ENCODE data around the gene COPG1. TPM values are rescaled to one million over a fixed set of nuclear protein-coding genes. Genes with fewer than 3 reads are reported as not detected.

Gene COPG1
- total RNA-seq, 2 donors from 2014 or later: 203 to 236 TPM

DNA sequence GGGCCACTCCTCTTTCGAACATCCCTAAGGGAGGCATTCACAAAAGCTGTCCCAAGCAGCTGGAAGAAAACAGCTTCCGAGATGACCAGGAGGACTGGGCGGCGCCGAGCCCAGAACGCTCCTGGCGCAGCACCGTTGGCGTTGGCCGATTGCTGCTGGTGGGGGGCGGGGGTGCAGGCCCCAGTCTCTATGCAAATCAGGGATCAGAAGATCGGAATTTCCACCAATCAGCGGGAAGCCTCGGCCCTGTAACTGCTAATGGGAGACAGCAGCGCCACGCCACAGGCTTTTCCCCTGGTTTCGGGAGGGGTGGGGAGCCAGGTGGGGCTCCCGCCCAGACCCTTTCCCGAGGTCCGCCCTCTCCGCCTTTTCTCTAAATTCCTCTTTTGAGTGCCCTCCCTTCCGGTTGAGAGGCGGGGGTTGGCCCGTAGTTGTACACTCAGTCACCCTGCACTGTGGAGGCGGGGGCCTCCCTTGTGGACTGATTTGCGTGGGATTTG lies 56.2 kb downstream of the COPG1 start:
- H3K27ac Mint-ChIP-seq: no peak overlapping the region
- H3K27me3 Mint-ChIP-seq: no peaks in the 10 kb centered on the region
- DNase-seq (ENCODE audit: low spot score): no peak
- ATAC-seq: peak in 1 of 2 donors; percentile 36
- peak overlapping the region; percentile 10 for H3K4me3 Mint-ChIP-seq
- peaks cover 6% of the 10 kb centered on the region for H3K36me3 Mint-ChIP-seq
- H3K9me3 Mint-ChIP-seq: no peaks in the 10 kb centered on the region
- H3K4me1 Mint-ChIP-seq (ENCODE audit: low read depth in 2 of 2): peaks cover 13 to 15% of the 10 kb centered on the region in 2 donors

DNA sequence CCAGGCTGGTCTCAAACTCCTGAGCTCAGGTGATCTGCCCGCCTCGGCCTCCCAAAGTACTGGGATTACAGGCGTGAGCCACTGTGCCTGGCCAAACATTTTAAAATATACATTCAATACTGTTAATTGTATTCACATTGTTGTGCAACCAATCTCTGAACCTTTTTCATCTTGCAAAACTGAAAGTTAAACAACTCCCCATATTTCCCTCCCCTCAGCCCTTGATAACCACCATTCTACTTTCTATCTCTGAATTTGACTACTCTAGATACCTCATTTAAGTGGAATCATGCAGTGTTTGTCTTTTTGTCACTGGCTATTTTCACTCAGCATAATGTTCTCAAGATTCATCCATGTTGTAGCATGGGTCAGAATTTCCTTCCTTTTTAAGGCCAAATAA lies 59.2 kb downstream of the COPG1 start:
- no peak for DNase-seq (ENCODE audit: low spot score)
- Mint-ChIP-seq H3K4me3 (no peak overlapping the region), H3K27me3 (no peaks in the 10 kb centered on the region), H3K36me3 (peaks cover 6% of the 10 kb centered on the region), H3K9me3 (no peaks in the 10 kb centered on the region), H3K27ac (no peak overlapping the region), H3K4me1 (ENCODE audit: low read depth in 2 of 2) (peaks cover 27 to 31% of the 10 kb centered on the region in 2 donors)
- ATAC-seq: no peak

DNA sequence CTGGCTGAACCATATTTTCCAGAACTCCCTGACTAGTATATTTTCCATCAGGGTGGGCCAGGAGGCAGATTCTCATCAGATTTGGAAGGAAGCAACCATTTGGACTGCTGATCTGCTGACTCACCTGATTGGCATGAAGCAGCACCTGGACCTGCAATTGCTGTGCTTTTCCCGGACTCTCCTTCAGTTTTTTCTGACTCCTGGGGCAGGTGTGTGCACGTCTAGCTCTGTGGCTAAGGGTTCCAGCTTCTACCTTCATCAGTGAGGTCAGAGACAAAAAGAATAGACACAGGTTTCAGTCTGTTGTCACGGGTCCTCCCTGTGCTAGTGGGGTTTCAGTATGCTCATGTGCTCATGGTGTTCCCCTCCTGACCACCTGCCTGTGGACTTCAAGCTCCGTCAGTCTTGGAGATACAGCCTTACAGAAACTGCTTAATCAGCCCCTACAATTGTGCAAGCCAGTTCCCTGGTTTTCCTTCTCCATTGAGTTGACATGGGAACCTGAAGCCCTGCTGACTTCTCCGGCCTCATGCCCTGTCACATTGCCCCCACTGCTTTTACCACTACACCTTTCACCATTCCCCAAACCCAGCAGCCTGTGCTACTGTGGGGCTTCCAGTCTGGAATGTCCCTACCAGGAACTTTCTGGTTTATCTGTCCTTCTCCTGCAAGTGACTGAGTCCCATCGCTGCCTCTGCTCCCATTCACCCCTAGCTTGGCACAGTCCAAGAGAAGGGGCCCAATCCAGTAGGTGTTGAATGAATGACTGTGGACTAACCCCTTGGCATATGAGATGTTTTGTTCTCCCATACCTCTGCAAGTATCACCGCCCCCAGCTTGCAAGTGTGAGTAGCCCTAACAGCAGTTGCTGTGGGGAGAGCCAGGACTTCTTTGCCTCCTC lies 61.0 kb downstream of the COPG1 start:
- ATAC-seq: no peak
- H3K36me3 Mint-ChIP-seq: no peaks in the 10 kb centered on the region
- no peaks in the 10 kb centered on the region for H3K9me3 Mint-ChIP-seq
- H3K4me3 Mint-ChIP-seq: no peak overlapping the region
- H3K4me1 Mint-ChIP-seq (ENCODE audit: low read depth in 2 of 2): peaks cover 30 to 31% of the 10 kb centered on the region in 2 donors
- H3K27ac Mint-ChIP-seq: no peak overlapping the region
- DNase-seq (ENCODE audit: low spot score): no peak
- no peaks in the 10 kb centered on the region for H3K27me3 Mint-ChIP-seq

DNA sequence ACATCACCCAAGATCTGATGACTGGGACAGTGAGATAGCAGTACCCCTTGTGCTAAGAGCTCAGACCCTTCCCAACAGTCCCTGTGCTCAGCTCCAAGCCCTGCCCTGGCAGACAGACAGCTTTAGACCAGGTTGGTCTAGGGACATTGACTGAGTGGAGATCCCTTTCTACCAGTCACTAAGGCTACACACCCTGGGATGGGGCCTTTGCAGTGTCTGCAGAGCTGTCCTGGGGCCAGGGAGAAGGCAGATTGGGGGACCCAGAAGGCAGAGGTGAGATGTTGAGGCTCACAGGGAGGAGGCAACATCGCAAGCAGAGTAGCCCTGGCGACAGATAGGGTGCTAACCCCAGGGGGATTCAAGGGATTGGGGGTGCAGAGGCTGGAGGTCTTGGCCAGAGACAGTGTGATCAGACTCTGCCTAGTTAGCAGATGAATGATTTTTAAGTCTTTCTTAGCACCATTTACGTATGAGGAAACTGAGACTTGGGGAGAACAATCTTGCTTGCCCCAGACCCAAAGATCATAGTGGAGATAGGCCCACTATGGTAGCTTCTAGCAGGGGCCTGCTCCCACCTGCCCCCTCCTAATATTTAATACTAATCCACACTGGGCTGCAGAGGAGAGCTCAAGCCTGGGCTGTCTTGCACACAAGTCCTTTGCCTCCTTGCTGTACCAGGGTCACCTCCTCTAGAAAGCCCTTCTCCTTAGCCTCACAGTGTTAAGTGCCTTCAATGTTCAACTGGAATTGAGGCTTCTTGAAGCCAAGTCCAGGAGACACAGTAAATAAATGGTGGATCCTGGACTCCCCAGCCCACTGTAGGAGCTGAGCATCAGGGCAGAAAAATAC lies 61.9 kb downstream of the COPG1 start:
- Mint-ChIP-seq H3K27ac (peak overlapping the region in 1 of 2 donors; percentile 23), H3K9me3 (no peaks in the 10 kb centered on the region), H3K4me1 (ENCODE audit: low read depth in 2 of 2) (peaks cover 30 to 33% of the 10 kb centered on the region in 2 donors), H3K36me3 (no peaks in the 10 kb centered on the region), H3K4me3 (no peak overlapping the region), H3K27me3 (no peaks in the 10 kb centered on the region)
- DNase-seq (ENCODE audit: low spot score) (no peak), ATAC-seq (no peak)

DNA sequence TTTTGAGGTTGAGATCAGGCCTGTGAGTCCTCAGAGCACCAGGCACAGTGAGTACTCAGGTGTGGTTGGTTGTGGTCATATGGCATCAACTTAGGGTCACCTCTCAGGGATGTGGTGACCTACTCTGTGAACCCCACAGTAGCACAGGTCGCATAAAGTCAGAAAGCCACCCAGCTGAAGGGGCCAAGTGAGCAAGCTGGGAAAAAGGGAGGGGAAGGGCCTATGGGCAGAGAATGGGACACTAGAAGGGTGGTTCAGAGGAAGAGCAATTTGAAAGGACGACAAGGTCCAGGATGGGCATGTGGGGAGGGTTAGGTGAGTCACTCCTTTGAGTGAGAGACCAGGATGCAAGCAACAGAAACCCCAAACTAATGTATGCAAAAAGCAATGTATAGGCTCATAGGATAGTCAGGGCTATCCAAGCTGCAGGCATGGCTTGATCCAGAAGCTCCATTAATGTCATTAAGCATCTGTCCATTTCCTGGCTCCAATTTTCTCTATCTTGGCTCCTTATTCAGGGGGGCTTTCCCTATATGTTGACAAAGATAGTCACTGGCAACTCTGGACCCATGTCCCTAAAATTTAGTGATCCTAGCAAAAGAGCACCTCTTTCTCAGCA lies 62.7 kb downstream of the COPG1 start:
- DNase-seq (ENCODE audit: low spot score): no peak
- peak overlapping the region; percentile 42 to 45 for H3K27ac Mint-ChIP-seq
- ATAC-seq: peak in 1 of 2 donors; percentile 54
- no peaks in the 10 kb centered on the region for H3K36me3 Mint-ChIP-seq
- no peaks in the 10 kb centered on the region for H3K9me3 Mint-ChIP-seq
- peak overlapping the region; percentile 44 for H3K4me3 Mint-ChIP-seq
- peaks cover 30 to 33% of the 10 kb centered on the region in 2 donors for H3K4me1 Mint-ChIP-seq (ENCODE audit: low read depth in 2 of 2)
- H3K27me3 Mint-ChIP-seq: no peaks in the 10 kb centered on the region

DNA sequence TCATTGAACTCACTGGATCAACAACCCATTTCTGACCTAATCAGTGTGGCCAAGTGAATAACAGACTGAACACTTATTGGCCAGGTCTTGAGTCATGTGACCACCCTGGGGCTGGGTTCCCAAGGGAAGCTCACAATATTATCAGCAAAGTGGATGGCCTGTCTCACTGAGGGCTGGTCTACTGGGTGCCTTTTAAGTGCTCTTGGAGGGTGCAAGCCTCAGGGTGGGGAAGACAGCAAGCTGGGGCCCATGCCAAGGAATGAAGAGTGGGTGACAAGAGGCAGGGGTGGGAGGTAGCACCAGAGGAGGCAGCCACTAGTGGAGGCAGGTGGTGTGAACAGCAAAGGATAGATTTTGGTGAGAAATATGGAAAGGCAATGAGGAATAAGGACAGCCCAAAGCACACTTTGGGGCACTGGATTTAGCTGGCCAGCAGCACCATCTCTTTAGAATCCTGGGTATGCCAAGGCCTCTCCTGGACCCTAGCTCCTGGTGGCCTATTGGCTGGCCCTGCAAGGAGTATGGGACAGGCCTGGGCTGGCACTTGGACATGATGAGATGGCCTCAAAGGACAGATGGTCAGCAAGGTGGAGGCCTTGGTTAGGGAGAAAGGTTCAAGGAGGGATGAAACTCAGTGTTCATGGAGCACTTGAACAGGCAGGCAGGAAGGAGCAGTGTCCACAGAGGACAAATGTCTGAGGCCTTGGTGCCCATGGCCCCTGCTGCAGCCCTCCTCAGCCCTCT lies 63.4 kb downstream of the COPG1 start:
- Mint-ChIP-seq H3K36me3 (no peaks in the 10 kb centered on the region), H3K4me1 (ENCODE audit: low read depth in 2 of 2) (peaks cover 30 to 33% of the 10 kb centered on the region in 2 donors), H3K27me3 (no peaks in the 10 kb centered on the region), H3K9me3 (no peaks in the 10 kb centered on the region), H3K27ac (peak overlapping the region; percentile 42 to 45), H3K4me3 (peak overlapping the region; percentile 44)
- DNase-seq (ENCODE audit: low spot score): no peak
- ATAC-seq: no peak

DNA sequence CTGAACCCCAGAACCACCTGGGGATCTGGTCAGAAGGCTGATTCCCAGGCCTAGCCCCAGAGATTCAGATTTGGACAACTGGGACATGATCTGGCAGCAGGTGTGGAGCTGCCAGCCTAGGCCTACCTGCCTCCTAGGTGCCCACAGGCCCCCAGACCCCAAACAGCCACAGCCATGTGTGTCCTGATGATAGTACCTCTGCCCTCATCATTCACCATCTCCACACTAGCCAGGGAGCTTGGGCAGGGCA lies 63.9 kb downstream of the COPG1 start:
- ATAC-seq (no peak), DNase-seq (ENCODE audit: low spot score) (no peak)
- Mint-ChIP-seq H3K27me3 (no peaks in the 10 kb centered on the region), H3K9me3 (no peaks in the 10 kb centered on the region), H3K27ac (peak overlapping the region in 1 of 2 donors; percentile 45), H3K36me3 (no peaks in the 10 kb centered on the region), H3K4me1 (ENCODE audit: low read depth in 2 of 2) (peaks cover 30 to 33% of the 10 kb centered on the region in 2 donors), H3K4me3 (peak overlapping the region; percentile 92)

DNA sequence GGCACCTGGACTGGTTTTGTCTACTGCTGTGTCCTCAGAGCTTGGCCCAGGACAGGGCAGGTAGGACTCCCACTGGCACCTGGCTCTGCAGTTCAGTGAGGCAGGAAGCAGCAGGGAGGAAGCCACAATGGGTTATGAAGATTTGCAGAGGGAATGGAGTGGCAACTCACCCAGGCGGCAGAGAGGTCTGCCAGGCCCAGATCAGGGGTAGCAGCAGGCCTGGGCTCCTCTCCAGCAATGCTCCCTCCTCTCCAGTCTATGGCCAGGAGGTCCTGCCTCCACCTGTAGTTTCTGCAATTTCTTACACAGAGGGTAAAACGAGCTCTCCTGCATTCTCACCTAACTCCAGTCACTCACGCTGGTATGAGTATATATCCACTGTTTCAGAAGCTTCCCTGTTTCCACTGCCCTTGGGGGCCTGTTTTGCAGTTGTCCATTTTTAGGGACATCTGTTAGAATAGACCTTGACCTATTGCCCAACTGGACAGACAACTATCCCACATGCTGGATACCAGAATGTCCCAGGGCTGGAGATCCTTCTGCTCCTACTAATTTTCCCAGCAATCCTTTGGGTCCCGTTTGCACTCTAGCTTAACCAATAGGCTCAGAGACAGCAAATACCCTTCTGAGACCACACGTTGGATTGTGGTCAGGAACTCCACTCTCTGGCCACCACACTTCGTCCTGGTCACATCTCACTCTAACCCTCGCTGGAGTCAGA lies 64.4 kb downstream of the COPG1 start:
- H3K4me3 Mint-ChIP-seq: peak overlapping the region; percentile 92
- H3K27ac Mint-ChIP-seq: peak overlapping the region; percentile 24 to 45
- peaks cover 26 to 32% of the 10 kb centered on the region in 2 donors for H3K4me1 Mint-ChIP-seq (ENCODE audit: low read depth in 2 of 2)
- no peaks in the 10 kb centered on the region for H3K36me3 Mint-ChIP-seq
- DNase-seq (ENCODE audit: low spot score) (no peak), ATAC-seq (no peak)
- H3K27me3 Mint-ChIP-seq: no peaks in the 10 kb centered on the region
- no peaks in the 10 kb centered on the region for H3K9me3 Mint-ChIP-seq

DNA sequence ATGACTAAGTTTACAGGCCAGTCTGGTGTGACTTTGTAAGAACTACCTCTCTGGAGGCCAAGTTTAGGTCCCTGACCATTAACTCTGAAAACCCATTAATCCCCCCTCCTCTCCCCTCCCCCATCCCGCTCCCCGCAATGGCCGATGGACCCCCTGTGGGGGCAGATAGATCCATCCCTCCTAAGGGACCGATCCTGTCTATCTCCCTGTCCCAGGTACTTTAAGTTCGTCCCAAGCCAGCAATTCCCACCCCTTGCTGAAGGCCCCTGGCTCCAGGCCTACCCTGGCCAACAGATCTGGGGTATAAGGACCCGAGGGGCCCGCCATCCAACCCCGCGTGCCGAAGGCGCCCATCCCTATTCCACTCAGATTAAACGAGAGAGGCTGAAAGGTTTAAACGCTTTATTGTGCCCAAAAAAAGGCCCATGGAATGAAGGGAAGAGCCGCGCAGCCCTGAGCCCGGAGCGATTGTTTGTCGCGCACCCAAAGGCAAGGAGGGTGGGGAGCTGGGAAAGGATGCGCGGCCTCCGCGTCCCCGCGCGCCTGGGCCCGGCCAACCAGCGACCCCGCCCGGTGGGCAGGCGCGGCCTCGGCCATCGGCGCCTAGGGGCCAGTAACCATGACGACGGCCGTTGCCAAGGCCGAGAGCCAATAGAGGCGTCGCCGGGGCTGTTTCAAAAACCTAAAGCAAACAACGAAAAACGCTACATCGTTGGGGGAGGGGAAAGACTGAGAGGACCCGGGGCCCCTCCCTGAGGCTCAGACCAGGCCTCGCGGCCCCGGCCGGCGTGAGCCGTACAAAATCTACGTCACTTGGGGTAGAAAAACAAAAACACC lies 65.2 kb downstream of the COPG1 start:
- ATAC-seq (peak; percentile 51 to 69), DNase-seq (ENCODE audit: low spot score) (peak; percentile 79)
- Mint-ChIP-seq H3K36me3 (no peaks in the 10 kb centered on the region), H3K9me3 (no peaks in the 10 kb centered on the region), H3K27me3 (no peaks in the 10 kb centered on the region), H3K4me1 (ENCODE audit: low read depth in 2 of 2) (peaks cover 24 to 30% of the 10 kb centered on the region in 2 donors), H3K27ac (peak overlapping the region; percentile 24 to 45), H3K4me3 (peak overlapping the region; percentile 92)

DNA sequence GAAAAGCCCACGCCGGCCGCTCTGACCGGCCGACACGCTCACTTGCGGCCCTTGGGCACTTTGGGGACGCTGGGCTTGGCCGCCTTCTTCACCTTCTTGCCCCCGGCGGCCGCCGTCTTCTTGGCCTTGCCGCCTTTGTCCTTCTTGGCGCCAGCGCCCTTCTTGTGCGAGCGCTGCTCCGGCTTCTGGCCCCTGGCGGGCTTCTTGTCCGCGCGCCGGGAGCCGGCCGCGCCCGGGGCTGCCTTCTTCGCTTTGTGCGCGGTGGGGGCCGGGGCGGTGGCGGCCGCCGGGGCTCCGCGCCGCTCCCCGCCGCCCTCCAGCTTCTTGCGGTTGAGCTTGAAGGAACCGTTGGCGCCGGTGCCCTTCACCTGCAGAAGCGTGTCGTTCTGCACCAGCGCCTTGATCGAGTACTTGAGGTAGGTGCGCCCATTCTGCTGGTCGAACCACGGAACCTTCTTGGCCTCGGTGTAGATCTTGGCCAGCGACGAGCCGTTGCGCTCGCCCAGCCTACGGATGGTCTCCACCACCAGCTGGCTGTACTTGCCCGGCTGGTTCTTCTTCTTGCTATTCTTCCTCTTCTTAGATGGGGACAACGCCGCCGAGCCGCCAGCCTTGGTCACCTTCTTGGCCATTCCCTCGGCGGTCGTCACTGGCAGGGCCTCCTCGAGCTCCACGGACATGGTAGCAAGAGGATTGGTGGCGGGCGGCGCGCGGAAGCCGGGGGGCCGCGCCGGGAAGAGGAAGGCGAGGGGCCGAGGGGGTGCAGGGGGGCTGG lies 66.0 kb downstream of the COPG1 start:
- ATAC-seq: peak; percentile 4 to 21
- H3K27me3 Mint-ChIP-seq: no peaks in the 10 kb centered on the region
- no peaks in the 10 kb centered on the region for H3K36me3 Mint-ChIP-seq
- H3K4me1 Mint-ChIP-seq (ENCODE audit: low read depth in 2 of 2): peaks cover 24 to 30% of the 10 kb centered on the region in 2 donors
- H3K9me3 Mint-ChIP-seq: no peaks in the 10 kb centered on the region
- DNase-seq (ENCODE audit: low spot score): no peak
- peak overlapping the region; percentile 92 for H3K4me3 Mint-ChIP-seq
- H3K27ac Mint-ChIP-seq: peak overlapping the region; percentile 59 to 61

DNA sequence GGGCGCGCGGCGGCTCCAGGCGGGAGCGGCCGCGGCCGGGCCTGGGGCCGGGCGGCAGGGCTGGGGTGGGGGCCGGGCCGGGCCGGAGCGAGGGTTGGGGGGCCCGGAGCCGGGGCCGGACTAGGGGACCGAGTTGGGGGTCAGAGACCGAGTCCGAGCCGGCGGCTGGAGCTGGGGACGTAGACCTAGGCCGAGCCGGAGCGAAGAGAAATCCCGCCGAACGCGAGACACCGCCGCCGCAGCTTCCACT lies 66.5 kb downstream of the COPG1 start:
- H3K36me3 Mint-ChIP-seq: no peaks in the 10 kb centered on the region

More for the DNA sequence above, 66.5 kb downstream of the COPG1 start:
- H3K27me3 Mint-ChIP-seq: no peaks in the 10 kb centered on the region
- peak overlapping the region; percentile 59 to 61 for H3K27ac Mint-ChIP-seq
- H3K4me3 Mint-ChIP-seq: peak overlapping the region; percentile 92
- ATAC-seq: no peak
- DNase-seq (ENCODE audit: low spot score): no peak
- peaks cover 24 to 30% of the 10 kb centered on the region in 2 donors for H3K4me1 Mint-ChIP-seq (ENCODE audit: low read depth in 2 of 2)
- no peaks in the 10 kb centered on the region for H3K9me3 Mint-ChIP-seq

Measured in natural killer cell treated with Interleukin-12 subunit alpha and Interleukin-12 subunit beta and Interleukin-15 and Interleukin-18, amount 100 ng/mL, for 72 hours (primary cell).